ENCODE data around the gene SIL1.
"Not testable (repeated sequence)": the region's sequence is repeated elsewhere in the genome, so short reads cannot be mapped to it uniquely, and the experiment has no call there.

The SIL1 gene

GRCh38 chr5:139103762-139104161 is 94.4 kb downstream of the SIL1 start:
- no peak for DNase-seq

GRCh38 chr5:139100825-139101224 is 97.3 kb downstream of the SIL1 start:
- DNase-seq = no peak

DNA sequence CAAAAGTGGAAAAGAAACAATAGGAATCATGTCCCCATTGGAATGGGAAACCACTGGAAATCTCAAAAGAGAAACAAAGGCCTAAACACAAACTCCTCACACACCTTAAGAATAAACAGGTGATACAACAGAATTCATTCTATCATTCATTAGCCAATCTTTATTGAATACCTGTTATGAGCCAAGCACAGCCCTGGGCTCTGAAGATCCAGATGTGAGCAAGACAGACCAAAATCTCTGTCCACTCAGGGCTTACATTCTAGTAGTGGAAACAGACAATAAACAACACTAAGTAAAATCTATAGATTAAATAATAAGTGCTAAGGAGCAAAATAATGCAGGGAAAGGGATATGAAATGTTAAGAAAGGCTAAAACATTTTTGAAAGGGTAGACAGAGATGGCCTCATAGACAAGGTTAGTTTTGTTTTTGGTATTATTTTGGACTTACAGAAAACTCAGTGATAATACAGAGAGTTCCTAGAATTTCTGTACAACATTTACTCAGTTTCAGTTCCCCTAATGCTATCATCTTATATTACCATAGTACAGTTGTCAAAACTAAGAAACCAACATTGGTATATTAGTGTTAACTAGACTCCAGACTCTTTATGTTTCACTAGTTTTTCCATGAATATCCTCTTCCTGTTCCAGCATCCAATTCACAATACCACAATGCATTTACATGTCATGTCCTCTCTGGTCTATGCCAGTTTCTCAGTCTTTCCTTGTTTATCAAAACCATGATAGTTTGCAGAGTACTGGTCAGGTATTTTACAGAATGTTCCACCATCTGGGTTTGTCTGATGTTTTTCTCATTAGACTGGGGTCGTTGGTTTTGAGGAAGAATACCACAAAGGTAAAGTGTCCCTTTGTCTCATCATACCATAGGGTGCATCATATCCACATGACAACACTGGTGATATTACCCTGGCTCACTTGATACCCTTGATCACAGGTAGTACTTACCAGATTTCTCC is 103.7 kb downstream of the SIL1 start:
- no peak for DNase-seq

DNA sequence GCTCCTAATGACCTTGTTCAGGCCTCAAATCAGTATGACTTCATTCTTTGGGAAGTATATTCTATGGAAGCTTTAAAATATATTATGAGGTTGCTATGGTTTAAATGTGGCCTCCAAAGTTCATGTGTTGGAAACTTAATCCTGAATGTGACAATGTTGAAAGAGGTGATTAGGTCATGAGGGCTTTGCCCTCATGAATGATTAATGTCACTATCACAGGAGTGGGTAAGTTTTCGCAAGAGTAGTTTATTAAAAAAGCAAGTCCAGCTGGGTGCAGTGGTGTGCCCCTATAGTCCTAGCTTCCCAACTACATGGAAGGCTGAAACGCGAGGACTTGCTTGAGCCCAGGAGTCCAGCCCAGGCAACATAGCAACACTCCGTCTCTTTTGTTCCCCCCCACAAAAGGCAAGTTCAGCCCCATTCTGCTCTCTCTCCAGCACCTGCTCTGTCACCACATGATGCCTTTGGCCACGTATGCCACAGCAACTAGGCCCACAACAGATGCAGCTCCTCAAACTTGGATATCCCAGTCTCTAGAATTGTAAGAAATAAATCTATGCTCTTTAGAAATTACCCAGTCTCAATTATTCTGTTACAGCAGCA is 105.3 kb downstream of the SIL1 start:
- no peak for DNase-seq

DNA sequence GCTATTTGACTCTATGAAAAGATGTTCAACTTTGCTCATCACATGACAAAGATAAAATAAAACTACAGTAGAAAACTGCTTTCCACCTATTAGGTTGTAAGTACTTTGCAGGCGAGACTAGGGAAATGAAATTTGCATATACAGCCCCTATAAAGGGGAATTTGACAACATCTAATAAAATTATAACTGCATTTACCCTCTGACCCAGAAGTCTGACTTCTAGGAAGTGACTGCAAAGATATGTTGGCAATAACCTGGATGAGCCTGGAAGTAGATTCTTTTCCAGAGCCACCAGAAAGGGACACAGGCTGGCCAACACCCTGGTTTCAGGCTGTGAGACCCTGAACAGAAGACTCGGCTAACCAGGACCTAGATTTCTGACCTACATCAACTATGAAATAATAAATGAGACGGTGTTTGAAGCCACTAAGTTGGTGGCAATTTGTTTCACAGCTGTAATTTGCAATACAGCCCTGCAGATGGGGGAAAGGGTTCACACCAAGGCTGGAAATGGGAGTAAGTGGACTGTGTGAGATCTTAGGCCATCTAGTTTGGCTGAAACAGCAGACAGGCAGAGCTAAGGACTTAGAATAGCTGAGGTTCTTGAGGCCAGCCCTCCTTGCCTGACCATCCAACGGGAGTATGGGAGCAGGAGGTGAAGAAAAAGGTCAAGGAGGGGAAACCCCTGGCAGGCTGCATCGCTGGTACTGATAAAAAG is 106.6 kb downstream of the SIL1 start:
- DNase-seq = no peak

- no peak for DNase-seq
Measured at GRCh38 chr5:139090581-139090980, 107.6 kb downstream of the SIL1 start.

DNA sequence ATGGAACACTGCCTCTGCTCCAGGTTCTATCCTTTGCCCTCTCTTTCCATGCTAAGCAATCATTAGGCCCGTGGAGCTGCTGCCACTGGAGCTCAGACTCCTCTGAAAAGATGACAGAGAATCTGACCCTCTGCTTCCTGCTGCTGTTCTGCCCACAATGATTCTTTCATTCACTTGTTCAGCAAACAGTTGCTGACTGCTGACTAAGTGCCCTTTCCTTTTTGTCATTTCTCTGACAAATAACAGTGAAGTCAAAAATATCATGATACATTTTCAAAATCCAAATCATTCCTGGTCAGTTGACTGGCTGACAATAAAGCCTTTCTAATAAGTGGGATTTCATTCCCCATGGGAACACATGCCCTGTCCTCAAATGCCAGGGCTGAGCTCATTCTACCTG is 110.1 kb downstream of the SIL1 start:
- DNase-seq = no peak

DNA sequence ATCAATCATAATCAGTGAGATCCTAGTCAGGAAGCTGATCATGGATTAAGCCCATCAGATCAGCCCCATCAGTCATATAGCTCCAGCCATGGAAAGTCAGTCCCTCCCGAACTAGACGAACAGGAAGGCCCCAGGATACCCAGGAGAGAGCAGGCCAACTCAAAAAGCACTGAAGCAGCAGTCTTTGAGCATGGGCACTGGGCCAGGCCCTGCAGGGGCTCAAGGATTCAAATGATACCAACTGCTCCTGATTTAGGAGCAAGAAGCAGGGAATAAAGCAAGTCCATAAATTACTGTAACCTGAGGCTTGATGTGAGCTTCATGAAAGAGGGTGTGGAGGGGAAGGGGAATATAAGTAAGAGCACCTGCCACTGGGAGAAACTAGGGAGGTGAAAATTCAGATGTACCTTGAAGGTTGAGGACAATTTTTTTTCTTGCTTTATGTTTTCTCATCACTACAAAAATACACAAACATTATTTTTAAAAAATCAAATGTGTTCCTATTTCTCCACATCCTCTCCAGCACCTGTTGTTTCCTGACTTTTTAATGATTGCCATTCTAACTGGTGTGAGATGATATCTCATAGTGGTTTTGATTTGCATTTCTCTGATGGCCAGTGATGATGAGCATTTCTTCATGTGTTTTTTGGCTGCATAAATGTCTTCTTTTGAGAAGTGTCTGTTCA is 115.2 kb downstream of the SIL1 start:
- DNase-seq = no peak

DNA sequence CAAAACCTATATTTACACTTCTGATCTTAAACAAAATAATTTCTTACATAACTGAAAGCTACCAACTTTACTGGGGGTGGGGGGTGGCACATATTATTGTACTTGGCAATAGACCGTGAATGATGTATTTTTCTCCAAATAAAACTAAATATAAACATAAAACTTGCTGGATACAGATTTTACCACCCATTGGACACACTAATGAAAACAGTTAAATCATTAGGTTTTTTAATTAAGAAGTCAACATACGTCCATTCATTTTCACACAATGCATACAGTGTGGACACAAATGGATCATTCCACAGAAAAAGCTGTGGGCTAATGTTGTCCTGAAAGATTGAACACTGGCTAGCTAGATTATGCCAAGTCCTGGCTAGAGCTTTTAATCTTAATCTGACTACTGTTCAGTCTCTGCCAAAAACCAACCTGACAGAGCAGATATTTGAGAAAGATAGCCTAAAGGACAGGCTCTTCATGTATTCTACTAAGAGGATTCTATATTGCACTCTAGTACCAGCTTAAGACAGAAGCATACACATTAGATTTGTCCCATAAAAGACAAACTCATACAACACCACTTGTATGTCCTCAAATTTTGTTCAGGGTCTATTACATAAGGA is 118.1 kb downstream of the SIL1 start:
- no peak for DNase-seq

- no peak for DNase-seq
Measured at GRCh38 chr5:139079225-139079990, 118.8 kb downstream of the SIL1 start.

DNA sequence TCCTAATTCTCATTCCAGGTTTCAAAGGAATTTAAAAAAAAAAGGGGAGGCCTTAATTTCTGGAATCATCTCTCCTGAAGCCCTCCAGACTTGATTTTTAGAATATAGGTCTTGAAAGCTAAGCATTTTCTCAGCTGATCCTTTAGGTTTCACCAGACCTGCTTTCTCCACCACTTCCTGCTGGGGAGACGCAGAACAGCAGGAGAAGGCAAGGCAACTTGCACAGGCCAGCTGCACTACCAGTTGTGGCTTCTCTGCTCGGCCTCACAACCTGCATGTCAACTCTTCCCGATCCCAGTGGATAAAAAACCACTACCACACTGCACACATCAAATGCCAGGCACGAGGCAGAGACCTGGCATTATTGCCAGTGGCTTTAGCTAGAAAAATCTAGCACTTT is 119.8 kb downstream of the SIL1 start:
- no peak for DNase-seq

- no peak for DNase-seq
Measured at GRCh38 chr5:139077899-139078298, 120.3 kb downstream of the SIL1 start.

DNA sequence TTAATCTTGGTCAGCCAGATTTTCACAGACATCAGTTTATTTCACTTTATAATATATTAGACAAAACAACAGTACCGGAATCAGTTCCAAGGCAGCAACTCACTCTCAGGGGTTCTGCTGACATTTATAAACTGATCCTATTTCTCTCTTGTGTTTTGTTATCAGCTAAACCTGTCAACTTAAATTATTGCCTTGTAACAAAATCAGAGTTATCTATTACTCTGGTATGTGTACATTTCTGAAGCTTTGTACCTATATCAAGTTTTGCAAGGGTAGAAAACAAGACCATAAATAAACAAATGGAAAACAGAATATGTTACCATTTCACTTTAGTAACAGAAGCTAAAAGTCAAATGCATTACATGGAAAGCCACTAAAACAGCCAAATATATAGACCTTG is 122.1 kb downstream of the SIL1 start:
- no peak for DNase-seq

GRCh38 chr5:139075066-139076050 is 122.8 kb downstream of the SIL1 start:
- no peak for DNase-seq

DNA sequence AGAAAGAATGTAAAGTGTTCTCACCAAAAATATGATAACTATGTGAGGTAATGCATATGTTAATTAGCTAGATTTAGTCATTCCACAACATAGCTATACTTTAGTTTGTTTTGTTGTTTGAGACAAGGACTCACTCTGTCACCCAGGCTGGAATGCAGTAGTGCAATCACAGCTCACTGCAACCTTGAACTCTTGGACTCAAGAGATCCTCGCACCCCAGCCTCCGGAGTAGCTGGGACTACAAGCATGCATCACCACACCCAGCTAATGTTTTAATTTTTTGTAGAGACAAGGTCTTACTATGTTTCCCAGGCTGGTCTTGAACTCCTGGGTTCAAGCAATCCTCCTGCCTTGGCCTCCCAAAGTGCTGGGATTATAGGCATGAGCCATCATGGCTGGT is 124.2 kb downstream of the SIL1 start:
- DNase-seq = not testable (repeated sequence)

DNA sequence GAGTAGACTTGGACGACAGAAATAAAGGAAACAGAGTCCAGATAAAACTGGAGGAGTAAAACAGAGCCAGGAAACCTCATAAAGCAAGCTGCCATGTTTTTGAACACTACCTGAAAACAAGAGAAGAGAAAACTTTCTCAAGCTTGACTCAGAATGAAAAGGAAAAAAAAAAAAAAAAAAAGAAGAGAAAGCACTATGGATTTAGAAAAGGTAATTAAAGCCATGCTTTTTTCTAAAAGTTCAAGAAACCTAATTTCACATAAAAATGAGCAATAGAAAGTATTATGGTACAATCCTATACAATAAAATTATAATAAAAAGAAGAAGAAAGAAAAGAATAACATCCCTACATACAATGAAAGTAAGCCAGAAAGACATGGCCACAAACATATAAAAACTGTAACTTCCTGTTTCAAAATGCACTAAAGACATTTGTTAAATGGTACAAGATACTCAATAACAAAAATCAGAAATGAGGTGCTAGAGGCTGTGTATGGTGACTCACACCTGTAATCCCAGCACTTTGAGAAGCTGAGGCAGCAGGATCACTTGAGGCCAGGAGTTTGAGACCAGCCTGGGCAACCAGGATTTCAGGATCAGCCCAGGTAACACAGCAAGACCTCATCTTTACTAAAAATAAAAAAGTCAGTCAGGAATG is 129.5 kb downstream of the SIL1 start:
- DNase-seq = no peak

- no peak for DNase-seq
Measured at GRCh38 chr5:139068060-139068459, 130.1 kb downstream of the SIL1 start.

GRCh38 chr5:139065306-139065705 is 132.9 kb downstream of the SIL1 start:
- DNase-seq = no peak

- DNase-seq = no peak
Measured at GRCh38 chr5:139064613-139065012, 133.6 kb downstream of the SIL1 start.

- DNase-seq = no peak
Measured at GRCh38 chr5:139063664-139064054, 134.5 kb downstream of the SIL1 start.

All from activated CD4-positive, alpha-beta T cell treated with anti-CD3 and anti-CD28 coated beads, Interleukin-2, amount 50 U/mL, for 1 hour (primary cell).